ENCODE results near the gene ATP1B1.

The ATP1B1 gene

DNA sequence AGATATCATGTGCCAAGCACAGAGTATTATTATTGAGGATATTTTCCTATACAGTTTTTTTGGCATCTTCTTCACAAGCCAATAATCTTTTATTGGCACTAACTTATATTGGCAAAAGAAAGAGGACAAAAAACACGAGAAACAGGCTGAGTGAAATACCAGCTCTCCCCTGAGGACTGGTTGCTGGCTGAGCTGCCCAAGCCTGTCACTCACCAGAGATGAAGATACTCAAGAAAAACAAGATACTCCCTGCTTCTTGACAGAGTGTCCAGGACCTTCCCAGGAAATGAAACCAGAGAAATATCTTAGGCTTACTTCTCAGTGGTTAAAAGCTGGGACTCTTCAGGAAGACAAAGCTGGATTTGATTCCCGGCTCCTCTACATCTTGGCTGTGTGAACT, 35.9 kb upstream of the ATP1B1 start:
- TF ChIP-seq, protein P1, sequence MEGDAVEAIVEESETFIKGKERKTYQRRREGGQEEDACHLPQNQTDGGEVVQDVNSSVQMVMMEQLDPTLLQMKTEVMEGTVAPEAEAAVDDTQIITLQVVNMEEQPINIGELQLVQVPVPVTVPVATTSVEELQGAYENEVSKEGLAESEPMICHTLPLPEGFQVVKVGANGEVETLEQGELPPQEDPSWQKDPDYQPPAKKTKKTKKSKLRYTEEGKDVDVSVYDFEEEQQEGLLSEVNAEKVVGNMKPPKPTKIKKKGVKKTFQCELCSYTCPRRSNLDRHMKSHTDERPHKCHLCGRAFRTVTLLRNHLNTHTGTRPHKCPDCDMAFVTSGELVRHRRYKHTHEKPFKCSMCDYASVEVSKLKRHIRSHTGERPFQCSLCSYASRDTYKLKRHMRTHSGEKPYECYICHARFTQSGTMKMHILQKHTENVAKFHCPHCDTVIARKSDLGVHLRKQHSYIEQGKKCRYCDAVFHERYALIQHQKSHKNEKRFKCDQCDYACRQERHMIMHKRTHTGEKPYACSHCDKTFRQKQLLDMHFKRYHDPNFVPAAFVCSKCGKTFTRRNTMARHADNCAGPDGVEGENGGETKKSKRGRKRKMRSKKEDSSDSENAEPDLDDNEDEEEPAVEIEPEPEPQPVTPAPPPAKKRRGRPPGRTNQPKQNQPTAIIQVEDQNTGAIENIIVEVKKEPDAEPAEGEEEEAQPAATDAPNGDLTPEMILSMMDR (IDR thresholded peaks at IDR 0.05; ENCODE audit: extremely low read depth, missing control alignments) = no peak
- DNase-seq (ENCODE audit: low spot score) = no peak

DNA sequence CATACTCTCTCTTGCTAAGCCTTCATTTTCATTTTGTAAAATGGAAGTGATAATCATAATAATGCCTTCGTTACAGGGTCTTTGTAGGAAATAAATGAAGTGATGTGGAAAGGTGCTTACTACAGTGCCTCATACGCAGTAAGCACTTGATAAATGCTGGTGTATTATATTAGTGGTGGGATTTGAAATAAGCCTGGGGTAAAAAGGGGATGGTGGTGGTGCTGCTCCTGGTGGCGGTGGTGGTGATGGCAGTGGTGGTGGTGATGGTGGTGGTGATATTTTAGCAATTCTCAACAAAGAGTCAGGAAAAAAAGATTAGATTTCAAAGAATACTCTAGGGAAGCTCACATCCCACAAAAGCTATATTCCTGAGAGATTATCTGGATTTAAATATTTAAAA, 35.5 kb upstream of the ATP1B1 start:
- no peak for DNase-seq (ENCODE audit: low spot score)
- TF ChIP-seq, protein P1 (IDR thresholded peaks at IDR 0.05; ENCODE audit: extremely low read depth, missing control alignments) = no peak

DNA sequence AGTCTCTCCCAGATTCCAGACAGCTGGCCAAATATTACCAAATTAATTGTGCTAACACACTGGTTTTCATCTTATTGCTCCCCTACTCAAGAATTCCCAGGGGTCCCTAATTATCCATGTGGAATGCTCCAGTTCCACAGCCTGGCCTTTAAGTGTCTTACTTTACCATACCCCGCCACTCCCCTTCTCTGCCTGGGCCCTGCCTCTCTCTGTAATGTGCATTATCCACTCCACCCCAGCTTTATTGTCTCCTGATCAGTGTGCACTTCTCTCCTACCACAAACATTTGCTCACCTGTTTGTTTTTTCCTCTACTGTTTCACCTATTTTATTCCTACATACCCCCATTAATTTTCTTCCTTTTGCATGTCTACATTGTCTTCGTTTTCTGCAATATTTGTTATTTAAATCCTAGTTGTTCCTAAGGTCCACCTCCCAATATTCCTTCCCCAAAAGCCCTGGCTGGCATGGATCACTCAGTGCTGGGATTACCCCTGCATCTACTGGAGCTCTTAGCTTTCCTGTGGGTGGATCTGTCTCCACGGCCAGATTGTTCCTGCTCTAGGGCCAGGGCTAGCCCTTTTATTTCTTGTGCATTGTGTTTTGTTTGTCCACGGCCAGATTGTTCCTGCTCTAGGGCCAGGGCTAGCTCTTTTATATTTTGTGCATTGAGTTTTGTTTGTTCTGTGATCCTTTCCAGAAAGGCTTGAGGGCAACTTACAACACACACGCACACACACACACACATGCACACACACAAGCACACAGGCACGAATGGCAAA, 33.4 kb upstream of the ATP1B1 start:
- TF ChIP-seq, protein P1 (IDR thresholded peaks at IDR 0.05; ENCODE audit: extremely low read depth, missing control alignments) = no peak
- DNase-seq (ENCODE audit: low spot score) = no peak

DNA sequence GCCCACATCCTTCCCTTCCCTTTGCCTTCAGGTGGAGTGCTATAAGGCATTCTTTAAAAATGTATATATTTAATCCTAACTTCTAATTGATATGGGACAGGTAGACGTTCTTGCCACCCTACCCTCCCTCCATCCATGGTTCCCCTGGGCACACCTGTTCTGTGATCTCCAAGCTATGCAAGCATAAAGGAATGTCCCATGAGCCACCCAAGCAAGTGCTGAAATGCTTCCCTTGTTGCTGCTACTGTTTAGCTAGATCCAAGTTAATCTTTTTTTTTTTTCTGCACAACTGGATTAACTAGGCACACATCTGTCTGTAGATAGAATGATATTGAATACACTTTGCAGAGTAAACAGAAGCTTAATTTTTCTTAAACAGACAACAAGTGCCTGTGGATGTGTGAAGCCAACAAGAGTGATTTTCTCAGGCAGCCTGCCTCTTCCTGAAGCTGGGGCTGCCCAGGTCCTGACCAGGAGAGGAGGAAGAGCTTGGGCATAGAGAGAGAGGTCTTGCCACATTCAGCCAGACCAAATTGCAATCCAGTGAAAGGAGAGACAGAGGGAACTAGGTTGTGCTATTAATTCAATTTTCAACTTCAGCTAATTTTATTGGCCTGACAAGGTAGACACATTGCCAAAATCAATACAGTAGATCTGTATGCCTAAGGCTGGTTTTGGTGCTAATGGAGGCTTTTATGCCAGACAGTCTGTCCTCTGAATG, 28.2 kb upstream of the ATP1B1 start:
- TF ChIP-seq, protein P1 (IDR thresholded peaks at IDR 0.05; ENCODE audit: extremely low read depth, missing control alignments) = no peak
- no peak for DNase-seq (ENCODE audit: low spot score)

DNA sequence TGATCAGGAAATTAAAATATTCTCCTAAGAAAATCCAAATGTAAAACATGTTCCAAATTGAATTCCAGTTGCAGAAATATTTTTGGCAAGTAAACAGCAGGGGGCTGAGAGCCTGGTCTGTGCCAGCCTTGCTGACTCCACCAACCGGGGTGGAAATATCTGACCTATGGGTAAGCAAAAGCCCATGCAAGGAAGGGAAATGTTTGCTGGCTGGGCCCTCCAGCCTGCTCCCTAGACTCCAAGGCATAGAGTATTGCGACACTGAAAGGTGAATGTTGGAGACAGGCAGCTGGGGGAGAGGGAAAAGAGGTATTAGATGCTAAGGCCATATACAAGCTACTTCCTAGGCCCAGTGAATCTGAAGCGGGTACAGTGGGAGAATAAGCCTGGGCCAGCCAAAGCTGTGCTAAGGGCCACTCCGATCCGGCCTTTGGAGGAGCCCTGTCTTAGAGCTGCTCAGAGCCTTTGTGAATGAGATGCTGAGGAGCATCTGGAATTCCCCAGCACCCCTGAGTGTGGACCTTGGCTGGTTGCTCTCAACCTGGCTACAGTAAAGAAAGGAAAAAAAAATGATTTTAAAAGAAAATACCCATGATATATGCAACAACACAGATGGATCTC, 24.9 kb upstream of the ATP1B1 start:
- no peak for DNase-seq (ENCODE audit: low spot score)
- TF ChIP-seq, protein P1 (IDR thresholded peaks at IDR 0.05; ENCODE audit: extremely low read depth, missing control alignments) = no peak

DNA sequence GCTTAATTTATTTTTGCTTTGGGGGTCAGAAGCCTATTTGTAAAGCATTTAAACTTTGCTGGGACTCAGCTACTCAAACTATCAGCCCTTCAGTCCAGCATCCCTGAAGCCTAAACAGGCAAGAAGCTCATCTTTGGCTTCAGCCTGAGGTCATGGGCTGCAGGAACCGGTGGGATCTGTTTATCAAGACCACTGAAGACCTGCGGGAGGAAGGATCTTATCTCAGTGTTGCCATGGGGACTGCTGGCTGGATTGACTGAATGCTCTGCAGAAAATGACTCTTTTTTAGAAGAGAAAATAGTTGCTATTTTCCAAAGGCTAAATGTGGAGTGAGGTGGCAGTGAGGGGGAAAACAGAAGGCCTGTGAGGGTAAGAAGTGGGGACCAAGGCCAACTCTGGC, 20.6 kb upstream of the ATP1B1 start:
- DNase-seq (ENCODE audit: low spot score) = no peak
- TF ChIP-seq, protein P1 (IDR thresholded peaks at IDR 0.05; ENCODE audit: extremely low read depth, missing control alignments) = no peak

All from GM20000 (cell line).